Memory B cell (primary cell): ENCODE results near the gene GSDME.

Source experiments
- ATAC-seq: fragments of 150-1000 bp; cut with Tn5 transposase; 2 replicates; pipeline ENCODE4 v1.10.0; 2021; ENCODE audit warnings: low read depth, mild to moderate bottlenecking, moderate library complexity
- DNase-seq, 2 donors: peaks; one replicate each; pipeline ENCODE4 v3.0.0; 2022; ENCODE audit warnings: low spot score in 2 of 2
- H3K27ac Mint-ChIP-seq: one replicate; pipeline ENCODE4 v1.8.0; 2022; ENCODE audit warnings: mild to moderate bottlenecking, moderate library complexity, mixed read lengths
- H3K27me3 Mint-ChIP-seq: one replicate; pipeline ENCODE4 v1.8.0; 2022; ENCODE audit warnings: mixed read lengths
- H3K36me3 Mint-ChIP-seq: one replicate; pipeline ENCODE4 v1.8.0; 2022; ENCODE audit warnings: mild to moderate bottlenecking, mixed read lengths
- H3K4me1 Mint-ChIP-seq: one replicate; pipeline ENCODE4 v1.8.0; 2022; ENCODE audit warnings: mixed read lengths
- H3K4me3 Mint-ChIP-seq: one replicate; pipeline ENCODE4 v1.8.0; 2022; ENCODE audit warnings: mild to moderate bottlenecking, moderate library complexity, mixed read lengths
- H3K9me3 Mint-ChIP-seq: one replicate; pipeline ENCODE4 v1.8.0; 2022; ENCODE audit warnings: mixed read lengths

GSDME gene

DNA sequence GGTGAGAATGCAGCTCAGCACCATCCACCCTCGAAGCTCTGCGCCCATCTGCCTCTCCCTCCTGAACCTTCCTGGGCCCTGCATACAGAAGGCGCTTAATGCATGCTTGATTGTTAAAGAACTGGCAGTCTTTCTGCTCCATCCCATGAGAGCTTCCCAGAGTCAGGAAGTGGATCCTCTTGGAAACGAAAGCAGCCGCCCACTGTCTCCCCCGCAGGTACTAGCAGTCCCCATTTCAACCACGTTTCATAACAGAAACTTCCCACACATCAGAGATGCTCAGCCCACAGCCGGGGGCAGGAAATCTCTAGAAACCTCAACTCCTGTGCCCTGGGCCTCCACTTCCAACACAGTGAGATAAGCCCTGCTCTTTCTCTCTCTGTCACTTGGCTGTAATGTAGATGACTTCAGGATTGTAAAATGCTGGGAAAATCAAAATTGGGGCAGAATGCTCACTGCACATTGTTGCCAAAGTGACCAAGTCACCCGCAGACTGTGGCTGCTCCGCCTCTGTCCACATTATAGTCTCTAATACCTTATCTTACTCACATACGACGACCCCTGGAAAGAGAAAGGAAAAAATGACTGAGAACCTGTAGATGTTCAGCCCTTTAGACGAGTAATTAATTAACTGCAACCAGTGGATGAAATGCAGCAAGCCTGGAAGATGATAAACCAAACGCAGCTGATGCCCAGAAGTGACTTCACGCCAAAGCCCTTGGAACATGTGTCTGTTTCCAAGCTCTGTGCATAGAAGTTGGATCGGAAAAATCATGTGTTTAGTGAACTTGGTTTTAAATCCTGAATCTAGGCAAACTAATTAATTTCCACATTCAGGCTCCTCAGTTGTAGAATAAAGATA, 28.5 kb downstream of the GSDME start:
- Mint-ChIP-seq H3K9me3 (no peaks in the 10 kb centered on the region), H3K27me3 (peaks cover 7% of the 10 kb centered on the region)
- no peak for DNase-seq

DNA sequence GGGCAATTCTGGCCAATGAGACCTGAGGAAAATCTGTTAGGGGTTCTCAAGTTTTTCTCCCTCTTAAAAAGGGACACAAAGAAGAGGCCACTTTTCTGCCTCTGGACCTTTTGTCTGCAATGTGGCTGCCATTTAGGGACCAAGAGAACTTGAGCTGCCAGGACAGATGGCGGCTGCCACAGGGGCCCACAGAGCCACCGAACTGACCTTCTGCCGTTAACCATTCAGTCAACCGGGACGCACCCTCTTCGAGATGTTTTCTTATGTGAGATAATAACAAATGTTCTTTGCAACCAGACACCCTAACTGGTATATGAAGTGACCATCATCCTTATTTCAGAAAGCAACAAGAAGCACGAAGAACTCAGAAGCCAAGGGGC, 29.2 kb downstream of the GSDME start:
- H3K36me3 Mint-ChIP-seq: peaks cover 2% of the 10 kb centered on the region
- peaks cover 8% of the 10 kb centered on the region for H3K4me1 Mint-ChIP-seq
- H3K27me3 Mint-ChIP-seq: peaks cover 7% of the 10 kb centered on the region
- H3K27ac Mint-ChIP-seq: no peak overlapping the region
- ATAC-seq (no peak), DNase-seq (no peak)
- H3K4me3 Mint-ChIP-seq: no peak overlapping the region
- no peaks in the 10 kb centered on the region for H3K9me3 Mint-ChIP-seq

More for the DNA sequence above, 28.5 kb downstream of the GSDME start:
- H3K36me3 Mint-ChIP-seq: peaks cover 2% of the 10 kb centered on the region
- no peak overlapping the region for H3K4me3 Mint-ChIP-seq
- peaks cover 8% of the 10 kb centered on the region for H3K4me1 Mint-ChIP-seq
- H3K27ac Mint-ChIP-seq: no peak overlapping the region
- ATAC-seq: no peak

DNA sequence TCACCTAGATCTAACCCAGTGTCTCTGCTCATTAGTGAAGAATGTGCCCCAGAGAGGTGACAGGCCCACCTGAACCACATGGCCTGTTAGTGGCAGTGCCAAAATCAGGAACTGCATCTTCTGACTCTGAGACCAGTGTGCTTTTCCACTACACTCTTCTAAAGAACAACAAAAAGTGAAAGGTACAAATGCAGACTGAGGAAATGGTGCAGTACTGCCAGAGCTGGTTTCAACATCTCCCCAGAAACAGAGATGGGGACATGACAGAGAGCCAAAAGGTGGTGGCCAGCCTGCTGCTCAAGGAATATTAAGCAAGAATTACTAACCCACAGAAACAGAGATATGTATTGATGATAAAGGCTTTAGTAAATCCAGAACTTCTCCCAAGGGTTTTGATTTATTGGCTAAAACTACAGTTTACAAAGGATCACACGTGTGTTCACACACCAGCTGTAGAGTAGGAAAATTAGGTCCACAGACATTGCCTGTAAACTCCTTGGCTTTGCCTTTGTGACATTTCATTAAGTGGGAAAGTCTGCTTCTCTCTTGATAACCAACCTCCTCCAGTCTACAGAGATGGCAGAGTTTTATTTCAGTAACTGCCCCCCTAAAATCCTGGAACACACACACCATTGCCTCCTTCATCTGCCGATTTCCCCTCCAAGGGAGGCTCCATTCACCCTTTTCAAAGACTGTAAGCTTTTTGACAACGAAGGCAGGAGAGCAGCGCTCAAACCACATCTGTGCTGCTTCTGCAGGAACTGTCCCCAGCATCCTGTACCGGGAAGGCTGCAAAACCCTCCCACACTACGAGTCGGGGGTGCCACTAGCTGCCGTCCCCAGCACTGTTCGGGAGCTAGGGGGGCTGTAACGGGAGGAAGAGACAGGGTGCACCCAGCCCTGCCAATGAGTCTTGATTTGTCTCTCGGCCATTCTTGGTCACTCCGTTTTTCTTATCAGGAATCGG, 29.8 kb downstream of the GSDME start:
- peaks cover 7% of the 10 kb centered on the region for H3K27me3 Mint-ChIP-seq
- ATAC-seq (peak; percentile 76), DNase-seq (no peak)
- no peak overlapping the region for H3K4me3 Mint-ChIP-seq
- H3K4me1 Mint-ChIP-seq: peaks cover 8% of the 10 kb centered on the region
- H3K36me3 Mint-ChIP-seq: peaks cover 2% of the 10 kb centered on the region
- peak overlapping the region; percentile 1 for H3K27ac Mint-ChIP-seq
- no peaks in the 10 kb centered on the region for H3K9me3 Mint-ChIP-seq

DNA sequence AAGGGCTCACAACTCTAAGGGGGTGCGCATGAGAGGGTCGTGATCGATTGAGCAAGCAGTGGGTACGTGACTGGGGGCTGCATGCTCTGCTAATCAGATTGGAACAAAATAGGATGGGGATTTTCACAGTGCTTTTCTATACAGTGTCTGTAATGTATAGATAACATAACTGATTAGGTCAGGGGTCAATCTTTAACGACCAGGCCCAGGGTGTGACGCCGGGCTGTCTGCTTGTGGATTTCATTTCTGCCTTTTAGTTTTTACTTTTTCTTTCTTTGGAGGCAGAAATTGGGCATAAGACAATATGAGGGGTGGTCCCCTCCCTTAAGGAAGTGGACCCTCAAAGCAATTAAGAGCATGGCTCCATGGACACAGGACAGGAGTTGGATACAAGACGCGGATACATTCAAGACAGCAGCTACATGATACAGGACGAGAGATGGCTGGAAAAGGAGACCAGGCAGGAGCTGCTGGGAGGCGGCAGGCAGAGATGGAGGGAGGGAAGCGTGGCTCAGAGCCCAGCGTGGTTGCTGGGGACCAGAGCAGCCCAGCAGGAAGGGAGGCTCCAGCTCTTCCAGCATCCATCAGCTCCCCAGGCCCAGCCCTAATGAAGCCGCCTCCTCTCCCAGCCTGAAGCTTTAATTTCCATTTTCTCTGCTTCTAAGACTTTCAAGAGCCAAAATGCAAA, 31.6 kb downstream of the GSDME start:
- no peak for ATAC-seq
- H3K27ac Mint-ChIP-seq: no peak overlapping the region
- no peaks in the 10 kb centered on the region for H3K9me3 Mint-ChIP-seq
- peaks cover 14% of the 10 kb centered on the region for H3K4me1 Mint-ChIP-seq
- peaks cover 2% of the 10 kb centered on the region for H3K36me3 Mint-ChIP-seq
- H3K4me3 Mint-ChIP-seq: no peak overlapping the region
- peaks cover 10% of the 10 kb centered on the region for H3K27me3 Mint-ChIP-seq
- no peak for DNase-seq

DNA sequence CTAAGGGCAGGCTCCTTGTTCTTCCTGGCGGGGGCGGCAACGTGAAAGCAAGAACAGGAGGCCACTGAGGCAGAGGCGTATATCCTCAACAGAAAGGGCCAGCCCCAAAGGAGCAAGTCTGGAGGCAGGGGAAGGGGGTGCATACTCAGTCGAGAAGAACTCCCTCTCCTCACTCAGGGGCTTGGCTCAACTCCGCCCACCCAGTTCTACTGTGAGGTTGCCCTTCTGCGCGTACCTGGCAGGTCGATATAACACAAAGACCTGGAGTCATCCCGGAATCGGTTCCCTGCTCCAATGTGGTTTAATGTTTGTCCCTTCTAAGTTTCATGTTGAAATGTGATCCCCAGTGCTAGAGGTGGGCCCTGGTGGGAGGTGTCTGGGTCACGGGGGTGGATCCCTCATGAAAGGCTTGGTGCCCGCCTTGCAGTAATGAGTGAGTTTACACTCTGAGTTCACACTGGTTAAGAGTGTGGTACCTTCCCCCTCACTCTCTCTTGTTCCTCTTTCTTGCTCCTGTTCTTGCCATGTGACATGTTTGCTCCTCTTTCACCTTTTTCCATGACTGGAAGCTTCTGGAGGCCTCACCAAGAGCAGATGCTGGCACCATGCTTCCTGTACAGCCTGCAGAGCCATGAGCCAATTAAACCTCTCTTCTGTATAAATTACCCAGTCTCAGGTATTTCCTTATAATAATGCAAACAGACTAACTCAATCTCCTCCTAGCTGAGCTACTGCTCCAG, 32.6 kb downstream of the GSDME start:
- Mint-ChIP-seq H3K27me3 (peaks cover 7% of the 10 kb centered on the region), H3K9me3 (no peaks in the 10 kb centered on the region), H3K4me3 (no peak overlapping the region), H3K27ac (no peak overlapping the region), H3K36me3 (peaks cover 2% of the 10 kb centered on the region), H3K4me1 (peaks cover 18% of the 10 kb centered on the region)
- DNase-seq: no peak
- no peak for ATAC-seq

DNA sequence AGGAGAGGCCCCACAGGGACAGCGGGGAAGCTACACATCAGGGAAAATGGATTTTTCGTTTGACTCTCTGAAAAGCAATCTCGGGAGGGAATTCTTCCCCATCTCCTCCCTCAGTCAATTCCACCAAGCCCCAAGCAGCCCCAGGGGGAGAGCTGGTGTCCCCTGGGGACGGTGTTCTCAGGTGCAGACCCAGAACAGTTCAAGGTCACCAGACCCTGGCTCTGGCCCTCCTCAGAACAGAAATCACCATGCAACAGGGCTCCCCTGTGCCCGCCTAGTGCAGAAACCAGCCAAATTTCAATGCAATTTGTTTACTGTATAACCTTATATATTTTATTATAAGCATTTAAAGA, 34.1 kb downstream of the GSDME start:
- H3K4me3 Mint-ChIP-seq: no peak overlapping the region

DNA sequence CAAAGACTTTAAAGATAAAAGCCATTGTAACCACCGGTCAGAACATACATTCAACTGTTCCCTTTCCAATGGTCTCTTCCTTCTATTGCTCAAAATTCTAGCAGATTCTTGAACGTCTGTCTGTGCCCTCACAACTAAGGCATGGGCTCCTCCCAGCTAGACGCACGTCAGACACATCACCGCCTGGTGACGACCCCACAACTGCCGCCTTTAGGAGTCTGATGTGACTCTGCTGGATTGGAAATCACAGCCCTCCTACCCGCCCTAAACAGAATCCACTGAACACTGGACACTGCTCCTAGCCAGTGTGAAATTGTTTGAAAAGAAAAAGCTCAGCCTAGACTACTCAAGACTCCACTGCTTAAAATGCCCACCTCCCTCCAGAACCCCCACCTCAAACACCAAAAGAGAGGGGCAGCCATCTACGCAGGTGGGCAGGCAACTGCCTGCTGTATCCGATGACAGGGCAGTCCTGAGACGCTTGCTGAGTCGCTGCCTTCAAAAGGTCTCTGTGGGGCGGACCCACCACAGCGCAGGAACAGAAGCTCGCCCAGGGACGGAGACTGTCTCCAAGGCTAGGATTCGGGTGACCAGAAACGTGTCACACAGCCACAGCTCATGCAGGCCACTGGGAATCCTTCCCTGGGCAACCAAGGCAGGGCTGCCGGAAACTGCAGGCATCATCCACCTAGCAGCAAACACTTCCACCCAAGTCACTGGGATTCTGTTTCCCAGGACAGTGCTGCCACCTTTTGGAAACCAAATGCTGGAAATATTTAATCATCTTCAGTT, 34.7 kb downstream of the GSDME start:
- Mint-ChIP-seq H3K4me3 (no peak overlapping the region), H3K36me3 (no peaks in the 10 kb centered on the region), H3K9me3 (no peaks in the 10 kb centered on the region), H3K27me3 (peaks cover 3% of the 10 kb centered on the region), H3K27ac (no peak overlapping the region), H3K4me1 (peaks cover 30% of the 10 kb centered on the region)
- DNase-seq (no peak), ATAC-seq (no peak)

More for the DNA sequence above, 34.1 kb downstream of the GSDME start:
- Mint-ChIP-seq H3K36me3 (no peaks in the 10 kb centered on the region), H3K27me3 (peaks cover 3% of the 10 kb centered on the region), H3K9me3 (no peaks in the 10 kb centered on the region), H3K27ac (no peak overlapping the region), H3K4me1 (peaks cover 30% of the 10 kb centered on the region)
- DNase-seq: no peak
- no peak for ATAC-seq

DNA sequence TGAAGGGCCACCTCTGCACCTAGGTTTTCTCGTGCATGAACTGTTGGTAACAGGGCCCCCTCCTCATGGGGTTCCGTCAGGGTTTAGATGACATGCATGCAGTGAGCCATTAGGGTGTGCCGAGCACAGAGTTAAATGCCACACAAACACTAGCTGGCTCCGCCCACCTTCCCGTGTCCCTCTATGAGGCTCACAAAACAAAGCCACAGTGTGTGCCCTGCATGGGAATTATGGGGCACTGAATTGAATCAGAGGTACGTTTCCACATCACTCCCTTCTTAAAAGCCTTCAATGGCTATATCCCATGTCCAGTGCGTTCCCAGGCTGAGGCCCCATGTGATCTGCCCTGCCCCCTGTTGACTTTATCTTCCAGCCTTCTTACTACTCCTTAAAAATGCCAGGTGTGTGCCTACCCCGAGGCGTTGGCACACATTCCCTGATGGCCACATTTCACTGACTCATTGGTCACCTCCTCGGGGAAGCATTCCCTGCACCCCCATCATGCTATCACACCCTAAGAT, 35.7 kb downstream of the GSDME start:
- DNase-seq (no peak), ATAC-seq (no peak)
- H3K9me3 Mint-ChIP-seq: no peaks in the 10 kb centered on the region
- no peak overlapping the region for H3K27ac Mint-ChIP-seq
- peaks cover 27% of the 10 kb centered on the region for H3K4me1 Mint-ChIP-seq
- H3K36me3 Mint-ChIP-seq: no peaks in the 10 kb centered on the region
- peaks cover 7% of the 10 kb centered on the region for H3K27me3 Mint-ChIP-seq
- peak overlapping the region; percentile 22 for H3K4me3 Mint-ChIP-seq

DNA sequence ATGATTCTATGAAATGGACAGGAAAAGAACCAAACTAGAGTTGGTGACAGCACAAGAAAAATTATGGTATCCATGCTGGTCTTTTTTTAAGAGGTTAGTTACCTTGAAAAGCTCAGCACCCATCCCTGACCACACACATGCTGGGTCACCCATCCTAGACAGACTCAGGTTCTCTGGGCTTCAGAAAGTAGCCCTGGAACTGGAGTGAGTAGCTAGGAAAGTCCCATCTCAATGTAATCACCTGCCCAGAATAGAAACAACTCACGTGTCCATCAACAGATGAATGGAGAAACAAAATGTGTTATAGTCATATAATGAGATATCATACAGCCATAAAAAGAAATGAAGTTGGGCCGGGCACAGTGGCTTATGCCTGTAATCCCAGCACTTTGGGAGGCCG, 37.0 kb downstream of the GSDME start:
- peaks cover 35% of the 10 kb centered on the region for H3K4me1 Mint-ChIP-seq
- no peaks in the 10 kb centered on the region for H3K36me3 Mint-ChIP-seq
- H3K9me3 Mint-ChIP-seq: no peaks in the 10 kb centered on the region
- DNase-seq (no peak), ATAC-seq (peak; percentile 9)
- no peak overlapping the region for H3K4me3 Mint-ChIP-seq
- H3K27ac Mint-ChIP-seq: peak overlapping the region; percentile 90
- H3K27me3 Mint-ChIP-seq: peaks cover 7% of the 10 kb centered on the region

DNA sequence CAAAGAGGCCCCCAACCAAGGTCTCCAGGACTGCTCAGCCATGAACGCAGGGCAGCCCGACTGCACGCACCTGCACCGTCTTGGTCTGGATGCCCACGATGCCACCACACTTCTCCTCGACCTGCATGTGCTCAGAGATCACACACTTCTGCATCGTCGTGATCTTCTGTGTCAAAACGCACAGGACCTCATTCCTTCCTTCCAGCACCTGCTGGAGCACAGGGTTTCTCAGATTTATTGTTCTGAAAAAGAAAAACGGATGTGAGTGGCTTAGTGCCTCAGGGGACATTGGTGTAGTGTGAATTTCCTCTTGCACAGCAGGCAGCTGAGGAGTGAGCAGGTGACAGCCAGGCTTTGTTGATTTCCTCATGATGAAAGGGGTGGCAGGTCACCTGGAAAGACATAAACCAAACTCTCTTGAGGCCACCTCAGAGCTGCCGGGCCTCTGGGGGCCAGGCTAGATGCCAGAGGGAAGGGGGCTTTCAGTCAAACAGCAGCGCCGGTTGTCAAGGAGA, 38.2 kb downstream of the GSDME start:
- peak overlapping the region; percentile 90 for H3K27ac Mint-ChIP-seq
- no peaks in the 10 kb centered on the region for H3K9me3 Mint-ChIP-seq
- peaks cover 7% of the 10 kb centered on the region for H3K27me3 Mint-ChIP-seq
- ATAC-seq (peak; percentile 82), DNase-seq (peak; percentile 46 to 54)
- H3K4me1 Mint-ChIP-seq: peaks cover 37% of the 10 kb centered on the region
- peak overlapping the region; percentile 60 for H3K4me3 Mint-ChIP-seq
- H3K36me3 Mint-ChIP-seq: no peaks in the 10 kb centered on the region

DNA sequence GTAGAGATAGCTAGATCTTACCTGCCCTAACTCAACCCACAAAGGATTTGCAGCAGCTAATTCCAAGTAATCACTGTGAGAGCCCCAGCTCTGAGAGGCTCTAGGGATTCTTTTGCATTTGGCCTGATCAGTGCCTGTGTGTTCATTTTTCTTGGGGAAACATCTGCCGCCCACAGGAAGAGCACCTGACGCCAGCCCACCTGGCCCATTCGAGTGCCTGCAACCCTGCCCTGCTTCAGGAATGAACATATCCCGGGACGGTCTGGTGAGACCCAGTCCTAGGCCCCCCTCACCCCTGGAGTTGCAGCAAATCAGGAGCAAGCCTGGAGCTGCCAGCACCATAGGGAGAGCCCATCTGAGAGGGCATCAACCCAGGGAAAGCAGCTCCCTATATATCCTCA, 38.8 kb downstream of the GSDME start:
- Mint-ChIP-seq H3K36me3 (no peaks in the 10 kb centered on the region), H3K27ac (peak overlapping the region; percentile 90)

DNA sequence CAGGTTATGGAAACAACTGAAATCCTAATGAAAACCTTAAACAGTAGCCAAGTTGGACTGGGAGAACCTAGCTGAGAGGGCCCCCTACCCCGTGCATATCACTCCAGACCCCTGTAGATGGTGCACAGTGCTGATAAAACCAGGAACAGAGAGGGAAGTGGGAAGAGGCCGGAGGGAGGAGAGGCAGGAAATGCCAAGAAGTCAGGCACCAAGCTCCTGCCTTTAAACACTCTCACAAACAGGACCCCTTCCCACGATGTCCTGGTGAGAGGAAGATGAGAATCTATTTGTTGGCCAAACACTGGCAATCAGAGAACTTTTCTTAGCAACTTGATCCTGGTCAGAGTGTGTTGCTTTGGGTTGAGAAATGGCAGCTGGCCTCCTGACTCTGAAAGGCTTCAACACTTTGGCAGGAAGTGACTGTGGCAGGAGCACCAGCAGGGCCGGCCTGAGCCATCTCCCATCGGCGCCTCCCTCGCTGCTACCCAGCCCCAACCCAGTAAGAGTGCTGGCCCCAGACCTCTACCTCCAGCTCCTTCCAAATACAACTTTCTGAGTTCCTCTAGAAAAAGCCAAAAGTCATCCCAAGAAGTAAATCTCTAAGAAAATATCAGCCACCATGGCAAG, 39.5 kb downstream of the GSDME start:
- DNase-seq: no peak
- Mint-ChIP-seq H3K27me3 (peaks cover 11% of the 10 kb centered on the region), H3K27ac (peak overlapping the region; percentile 1), H3K4me1 (peaks cover 37% of the 10 kb centered on the region), H3K9me3 (no peaks in the 10 kb centered on the region), H3K4me3 (no peak overlapping the region), H3K36me3 (no peaks in the 10 kb centered on the region)
- ATAC-seq: no peak

More for the DNA sequence above, 38.8 kb downstream of the GSDME start:
- Mint-ChIP-seq H3K4me3 (no peak overlapping the region), H3K27me3 (peaks cover 9% of the 10 kb centered on the region), H3K4me1 (peaks cover 37% of the 10 kb centered on the region), H3K9me3 (no peaks in the 10 kb centered on the region)
- ATAC-seq: no peak
- no peak for DNase-seq
